Measurements from ENCODE around the gene TTC12. TPM values are rescaled to one million over a fixed set of nuclear protein-coding genes. Genes with fewer than 3 reads are reported as not detected.

The TTC12 gene
- total and polyA plus RNA-seq, 2 of the 8 experiments (the other 6 are each of a cell fraction or from before 2014, with no cell fraction given) = 4.7 to 9.0 TPM

GRCh38 chr11:113382121-113382520, 67.7 kb downstream of the TTC12 start:
- POLR2A ChIA-PET (ENCODE audit: partially characterized antibody) = no interaction called here
- FAIRE-seq (no peak), DNase-seq (ENCODE audit: low read depth in 1 of 2, low spot score in 2 of 2) (no peak)
- no peaks in the 10 kb centered on the region for H3K36me3 ChIP-seq (ENCODE audit: control insufficient read depth in 2 of 4, insufficient read depth in 4 of 4, low read length in 3 of 4)
- H3K27me3 ChIP-seq (replicated peaks in 1 of 4; ENCODE audit: control insufficient read depth in 3 of 4, extremely low read depth in 1 of 4, insufficient read depth in 3 of 4, low read length in 3 of 4) = peaks cover 0 to 7% (median 3%) of the 10 kb centered on the region in 4 experiments; a peak in 3 of 7 replicates
- H3K9ac ChIP-seq (replicated peaks in 1 of 4; ENCODE audit: extremely low read depth in 1 of 4, low read depth in 3 of 4, low read length in 3 of 4) = no peak overlapping the region
- no peak overlapping the region for H3K4me3 ChIP-seq (ENCODE audit: extremely low read depth in 1 of 4, insufficient read depth in 2 of 4, low read depth in 3 of 4, low read length in 4 of 4)
- H2BK120ac ChIP-seq (replicated peaks; ENCODE audit: low read depth, low read length) = no peak overlapping the region
- H2BK20ac ChIP-seq (ENCODE audit: low read length) = no peak overlapping the region
- no peaks in the 10 kb centered on the region for H4K20me1 ChIP-seq (replicated peaks in 1 of 2; ENCODE audit: control insufficient read depth in 1 of 2, insufficient read depth in 2 of 2, low read length in 2 of 2)
- H3K14ac ChIP-seq (ENCODE audit: insufficient read length) = no peak overlapping the region
- H2BK12ac ChIP-seq (ENCODE audit: low read depth, low read length) = no peak overlapping the region
- peaks cover 2 to 7% (median 4%) of the 10 kb centered on the region in 4 experiments; a peak in 4 of 7 replicates for H3K4me1 ChIP-seq (replicated peaks in 1 of 4; ENCODE audit: control insufficient read depth in 3 of 4, insufficient read depth in 4 of 4, low read length in 3 of 4)
- no peaks in the 10 kb centered on the region for H3K79me2 ChIP-seq (ENCODE audit: control insufficient read depth in 1 of 2, insufficient read depth in 2 of 2, low read length in 2 of 2)
- no peaks in the 10 kb centered on the region for H3K79me1 ChIP-seq (ENCODE audit: low read depth, low read length)
- H4K91ac ChIP-seq (replicated peaks; ENCODE audit: insufficient read length, low read length) = no peak overlapping the region
- no peak overlapping the region for H3K23ac ChIP-seq (ENCODE audit: insufficient read length)
- H3K18ac ChIP-seq (ENCODE audit: extremely low read depth, low read length) = no peak overlapping the region
- H2BK5ac ChIP-seq (ENCODE audit: low read depth, low read length) = no peak overlapping the region
- H3K27ac ChIP-seq (ENCODE audit: low read depth, low read length) = no peak overlapping the region
- no peaks in the 10 kb centered on the region for H3K23me2 ChIP-seq (ENCODE audit: low read depth, low read length)
- no peak overlapping the region for H2BK15ac ChIP-seq (ENCODE audit: low read length)
- CTCF ChIA-PET (ENCODE audit: partially characterized antibody) = no interaction called here
- H2AFZ ChIP-seq (ENCODE audit: low read length) = no peak overlapping the region
- no peak overlapping the region for H3K4ac ChIP-seq (replicated peaks; ENCODE audit: insufficient read length, low read depth, low read length)
- no peaks in the 10 kb centered on the region for H3K9me3 ChIP-seq (ENCODE audit: insufficient read depth in 2 of 2, low read depth in 1 of 2, low read length in 1 of 2)
- no peak overlapping the region for H2AK5ac ChIP-seq (ENCODE audit: low read depth, low read length)
- H3K56ac ChIP-seq (replicated peaks; ENCODE audit: insufficient read length, low read depth, low read length) = no peak overlapping the region
- no peak overlapping the region for H4K5ac ChIP-seq (ENCODE audit: insufficient read length, low read depth, low read length)
- no peak overlapping the region for H4K8ac ChIP-seq (ENCODE audit: extremely low read depth, insufficient read depth, low read length)
- no peak overlapping the region for H3K4me2 ChIP-seq (ENCODE audit: insufficient read depth in 1 of 2, low read depth in 2 of 2, low read length in 2 of 2)
- TF ChIP-seq NANOG (IDR thresholded peaks at IDR 0.05; ENCODE audit: insufficient read depth, low read depth, low read length, poor library complexity, severe bottlenecking) = no peak
- TF ChIP-seq, protein P1, sequence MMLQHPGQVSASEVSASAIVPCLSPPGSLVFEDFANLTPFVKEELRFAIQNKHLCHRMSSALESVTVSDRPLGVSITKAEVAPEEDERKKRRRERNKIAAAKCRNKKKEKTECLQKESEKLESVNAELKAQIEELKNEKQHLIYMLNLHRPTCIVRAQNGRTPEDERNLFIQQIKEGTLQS (IDR thresholded peaks at IDR 0.05; ENCODE audit: insufficient read depth, low read depth, low read length) = no peak
- TF ChIP-seq CTCF (IDR thresholded peaks at IDR 0.05; ENCODE audit: control extremely low read depth in 1 of 3, insufficient read depth in 1 of 3, low read depth in 1 of 3, low read length in 3 of 3) = no peak
- no peak for TF ChIP-seq HDAC2 (IDR thresholded peaks at IDR 0.05; ENCODE audit: borderline replicate concordance in 1 of 2, low read depth in 2 of 2, low read length in 2 of 2)
- TF ChIP-seq, protein P2, sequence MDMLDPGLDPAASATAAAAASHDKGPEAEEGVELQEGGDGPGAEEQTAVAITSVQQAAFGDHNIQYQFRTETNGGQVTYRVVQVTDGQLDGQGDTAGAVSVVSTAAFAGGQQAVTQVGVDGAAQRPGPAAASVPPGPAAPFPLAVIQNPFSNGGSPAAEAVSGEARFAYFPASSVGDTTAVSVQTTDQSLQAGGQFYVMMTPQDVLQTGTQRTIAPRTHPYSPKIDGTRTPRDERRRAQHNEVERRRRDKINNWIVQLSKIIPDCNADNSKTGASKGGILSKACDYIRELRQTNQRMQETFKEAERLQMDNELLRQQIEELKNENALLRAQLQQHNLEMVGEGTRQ (IDR thresholded peaks at IDR 0.05; ENCODE audit: low read length) = no peak
- no peak for TF ChIP-seq EP300 (IDR thresholded peaks at IDR 0.05; ENCODE audit: borderline replicate concordance in 1 of 2, low read depth in 2 of 2, low read length in 2 of 2)
- TF ChIP-seq BACH1 (IDR thresholded peaks at IDR 0.05; ENCODE audit: low read length) = no peak
- no peak for TF ChIP-seq CBX8 (IDR thresholded peaks at IDR 0.05; ENCODE audit: borderline replicate concordance, low read depth, low read length)
- no peak for TF ChIP-seq NRF1 (IDR thresholded peaks at IDR 0.05; ENCODE audit: low read depth, low read length)
